HG02759 (cell line): ENCODE data around the gene PTPRF.

Experiments
- ATAC-seq: cut with Tn5 transposase; IDR thresholded peaks from one replicate; pipeline ENCODE4 v1.9.1; 2021; ENCODE audit warnings: mild to moderate bottlenecking, moderate library complexity; ENCODE audit not compliant: unreplicated experiment

The PTPRF gene

GRCh38 chr1:43572538-43572937 is 41.9 kb downstream of the PTPRF start:
- no peak for ATAC-seq

- ATAC-seq: no peak
Measured at GRCh38 chr1:43573066-43573800, 42.5 kb downstream of the PTPRF start.

- ATAC-seq: no peak
Measured at GRCh38 chr1:43576521-43576920, 45.8 kb downstream of the PTPRF start.

GRCh38 chr1:43577655-43578542 is 47.2 kb downstream of the PTPRF start:
- no peak for ATAC-seq

- no peak for ATAC-seq
Measured at GRCh38 chr1:43580039-43580438, 49.4 kb downstream of the PTPRF start.

- no peak for ATAC-seq
Measured at GRCh38 chr1:43582162-43582566, 51.5 kb downstream of the PTPRF start.

- no peak for ATAC-seq
Measured at GRCh38 chr1:43583058-43583457, 52.4 kb downstream of the PTPRF start.

- ATAC-seq: no peak
Measured at GRCh38 chr1:43584204-43584603, 53.5 kb downstream of the PTPRF start.

GRCh38 chr1:43585557-43585956 is 54.9 kb downstream of the PTPRF start:
- no peak for ATAC-seq

- ATAC-seq: no peak
Measured at GRCh38 chr1:43586136-43586731, 55.6 kb downstream of the PTPRF start.

GRCh38 chr1:43587001-43587400 is 56.3 kb downstream of the PTPRF start:
- ATAC-seq: no peak

GRCh38 chr1:43587594-43587993 is 56.9 kb downstream of the PTPRF start:
- no peak for ATAC-seq

GRCh38 chr1:43588592-43588991 is 57.9 kb downstream of the PTPRF start:
- no peak for ATAC-seq

GRCh38 chr1:43590388-43590925 is 59.8 kb downstream of the PTPRF start:
- ATAC-seq: no peak

GRCh38 chr1:43591181-43591580 is 60.5 kb downstream of the PTPRF start:
- ATAC-seq: no peak

- ATAC-seq: no peak
Measured at GRCh38 chr1:43592051-43592665, 61.5 kb downstream of the PTPRF start.

- no peak for ATAC-seq
Measured at GRCh38 chr1:43592974-43593683, 62.4 kb downstream of the PTPRF start.

- no peak for ATAC-seq
Measured at GRCh38 chr1:43596579-43596978, 65.9 kb downstream of the PTPRF start.

GRCh38 chr1:43597028-43597427 is 66.3 kb downstream of the PTPRF start:
- ATAC-seq: no peak

GRCh38 chr1:43597721-43598120 is 67.0 kb downstream of the PTPRF start:
- ATAC-seq: no peak
